HG03571 (cell line): Measurements from ENCODE around the gene FAM185A.
"Not testable (repeated sequence)": the region's sequence is repeated elsewhere in the genome, so short reads cannot be mapped to it uniquely, and the experiment has no call there.

Experiments
- ATAC-seq: cut with Tn5 transposase; IDR thresholded peaks from one replicate; pipeline ENCODE4 v1.9.1; 2021; ENCODE audit not compliant: unreplicated experiment

FAM185A gene

GRCh38 chr7:102776217-102776616, 27.4 kb downstream of the FAM185A start:
- ATAC-seq = not testable (repeated sequence)

DNA sequence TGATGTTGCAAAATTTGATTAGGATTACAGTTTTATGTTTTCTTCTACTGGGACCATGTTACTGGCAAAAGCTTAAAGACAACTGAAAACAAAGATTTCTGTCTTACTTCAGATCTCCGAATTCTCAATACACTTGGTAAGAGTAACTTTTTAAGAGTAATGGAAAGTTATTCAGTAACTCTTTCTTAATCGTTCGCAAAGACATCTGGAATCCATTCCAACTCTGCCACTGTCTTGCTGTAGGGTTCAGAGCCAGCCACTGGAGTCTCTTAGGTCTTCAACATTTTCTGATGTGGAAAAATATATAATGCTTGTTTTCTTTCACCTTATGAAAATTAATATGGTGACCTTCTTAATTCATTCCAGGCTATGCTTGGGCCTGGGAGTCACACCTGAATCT, 29.9 kb downstream of the FAM185A start:
- ATAC-seq = not testable (repeated sequence)

DNA sequence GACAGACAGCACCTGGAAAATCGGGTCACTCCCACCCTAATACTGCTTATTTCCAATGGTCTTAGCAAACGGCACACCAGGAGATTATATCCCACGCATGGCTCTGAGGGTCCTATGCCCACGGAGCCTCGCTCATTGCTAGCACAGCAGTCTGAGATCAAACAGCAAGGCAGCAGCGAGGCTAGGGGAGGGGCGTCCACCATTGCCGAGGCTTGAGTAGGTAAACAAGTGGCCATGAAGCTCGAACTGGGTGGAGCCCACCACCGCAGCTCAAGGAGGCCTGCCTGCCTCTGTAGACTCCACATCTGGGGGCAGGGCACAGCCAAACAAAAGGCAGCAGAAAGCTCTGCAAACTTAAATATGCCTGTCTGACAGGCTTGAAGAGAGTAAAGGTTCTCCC, 32.1 kb downstream of the FAM185A start:
- not testable (repeated sequence) for ATAC-seq

DNA sequence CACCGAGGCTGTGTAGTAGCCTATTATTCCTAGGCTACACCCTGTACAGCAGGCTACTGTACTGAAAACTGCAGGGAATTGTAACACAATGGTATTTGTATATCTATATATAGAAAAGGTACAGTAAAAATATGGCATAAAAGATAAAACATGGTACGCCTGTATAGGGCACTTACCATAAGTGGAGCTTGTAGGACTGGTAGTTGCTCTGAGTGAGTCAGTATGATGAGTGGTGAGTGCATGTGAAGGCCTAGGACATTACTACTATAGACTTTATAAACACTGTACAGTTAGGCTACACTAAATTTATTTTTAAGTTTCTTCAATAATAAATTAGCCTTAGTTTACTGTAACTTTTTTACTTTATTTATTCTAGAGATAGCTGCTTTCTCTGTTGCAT, 40.0 kb downstream of the FAM185A start:
- ATAC-seq = not testable (repeated sequence)

- ATAC-seq = not testable (repeated sequence)
Measured at GRCh38 chr7:102790364-102791100, 41.7 kb downstream of the FAM185A start.

DNA sequence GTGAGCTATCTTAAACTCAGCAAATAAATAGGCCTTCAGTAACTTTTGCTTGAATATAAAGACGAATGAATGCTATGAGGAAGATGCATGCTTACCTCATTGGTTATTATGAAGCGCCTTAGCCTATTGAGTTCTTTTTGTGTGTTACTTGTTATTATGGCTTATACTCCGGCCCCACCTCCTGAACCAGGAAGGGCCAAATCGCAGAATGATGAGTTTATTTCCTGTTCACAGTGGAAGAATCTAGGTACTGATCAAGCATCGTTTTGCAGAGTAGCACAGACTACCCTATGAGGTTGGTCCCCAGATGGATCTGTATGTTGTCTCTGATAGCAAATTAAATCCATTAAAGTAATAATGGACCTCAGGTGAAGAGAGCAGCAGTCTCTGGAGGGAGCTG, 42.6 kb downstream of the FAM185A start:
- not testable (repeated sequence) for ATAC-seq

DNA sequence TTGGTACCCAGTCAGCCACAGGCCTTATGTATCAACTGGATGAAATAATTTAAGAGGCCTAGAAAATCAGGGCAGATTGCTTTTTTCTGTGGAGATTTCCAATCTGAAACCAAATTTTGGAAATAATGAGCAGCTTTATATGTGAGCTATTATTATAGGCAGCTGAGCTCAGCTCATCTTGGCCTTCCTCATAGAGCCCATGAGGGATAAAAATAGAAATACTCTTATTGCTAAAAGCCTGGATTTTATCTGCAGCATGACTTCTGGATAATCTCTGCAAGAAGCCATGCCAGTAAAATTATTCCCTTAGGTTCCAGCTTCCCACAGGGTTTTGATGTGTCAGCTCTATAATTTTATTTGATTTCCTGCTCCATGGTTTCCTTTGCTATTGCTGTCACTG, 43.0 kb downstream of the FAM185A start:
- ATAC-seq = not testable (repeated sequence)

DNA sequence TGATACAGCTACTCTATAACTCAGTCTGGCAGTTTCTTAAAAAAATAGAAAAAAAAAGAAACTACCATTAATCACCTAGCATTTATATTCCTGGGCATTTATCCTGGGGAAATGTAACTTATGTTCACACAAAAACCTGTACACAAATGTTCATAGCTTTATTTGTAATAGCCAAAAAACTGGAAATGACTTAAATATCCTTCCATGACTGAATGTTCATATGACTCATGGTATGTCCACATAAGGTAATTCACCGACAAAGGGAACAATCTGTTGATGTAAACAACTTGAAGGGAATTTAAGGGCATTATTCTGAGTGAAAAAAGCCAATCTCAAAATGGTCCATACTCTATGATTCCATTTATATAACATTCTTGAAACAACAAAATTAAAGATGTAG, 45.8 kb downstream of the FAM185A start:
- ATAC-seq = not testable (repeated sequence)

- not testable (repeated sequence) for ATAC-seq
Measured at GRCh38 chr7:102795987-102796595, 47.3 kb downstream of the FAM185A start.

- ATAC-seq = no peak
Measured at GRCh38 chr7:102806613-102807012, 57.8 kb downstream of the FAM185A start.

- ATAC-seq = no peak
Measured at GRCh38 chr7:102810916-102811315, 62.1 kb downstream of the FAM185A start.

DNA sequence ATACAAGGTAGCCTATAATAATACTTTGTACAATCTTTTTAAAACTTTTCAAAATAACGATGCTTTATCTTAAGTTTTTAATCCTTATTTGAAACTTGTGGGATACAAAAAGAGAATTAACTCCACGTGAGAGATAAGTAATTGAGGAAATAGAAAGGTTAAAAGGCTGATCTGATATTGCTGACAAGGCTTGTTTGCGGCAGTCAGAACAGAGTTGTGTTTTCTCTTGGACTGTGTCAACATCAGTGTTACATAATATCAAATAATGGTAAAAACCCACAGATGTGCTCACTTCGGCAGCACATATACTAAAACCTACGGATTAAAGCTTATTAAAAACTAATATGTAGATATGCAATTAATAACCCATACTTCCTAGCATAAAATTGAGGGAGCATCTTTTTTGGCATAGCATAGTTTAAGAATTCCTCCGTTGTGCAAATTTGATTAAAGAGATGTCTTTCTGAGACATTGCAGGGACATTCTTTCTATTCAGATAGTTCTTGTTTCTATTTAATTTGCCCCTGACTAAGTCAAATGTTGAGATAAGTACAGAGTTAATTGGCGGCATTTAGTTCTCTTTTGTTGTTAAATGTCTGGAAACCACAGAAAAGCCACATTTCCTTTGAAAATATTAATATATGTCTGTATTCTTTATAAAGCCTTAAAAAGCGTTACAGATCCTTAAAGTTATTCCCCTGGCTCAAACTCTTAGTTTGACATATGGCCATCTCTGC, 63.3 kb downstream of the FAM185A start:
- no peak for ATAC-seq

DNA sequence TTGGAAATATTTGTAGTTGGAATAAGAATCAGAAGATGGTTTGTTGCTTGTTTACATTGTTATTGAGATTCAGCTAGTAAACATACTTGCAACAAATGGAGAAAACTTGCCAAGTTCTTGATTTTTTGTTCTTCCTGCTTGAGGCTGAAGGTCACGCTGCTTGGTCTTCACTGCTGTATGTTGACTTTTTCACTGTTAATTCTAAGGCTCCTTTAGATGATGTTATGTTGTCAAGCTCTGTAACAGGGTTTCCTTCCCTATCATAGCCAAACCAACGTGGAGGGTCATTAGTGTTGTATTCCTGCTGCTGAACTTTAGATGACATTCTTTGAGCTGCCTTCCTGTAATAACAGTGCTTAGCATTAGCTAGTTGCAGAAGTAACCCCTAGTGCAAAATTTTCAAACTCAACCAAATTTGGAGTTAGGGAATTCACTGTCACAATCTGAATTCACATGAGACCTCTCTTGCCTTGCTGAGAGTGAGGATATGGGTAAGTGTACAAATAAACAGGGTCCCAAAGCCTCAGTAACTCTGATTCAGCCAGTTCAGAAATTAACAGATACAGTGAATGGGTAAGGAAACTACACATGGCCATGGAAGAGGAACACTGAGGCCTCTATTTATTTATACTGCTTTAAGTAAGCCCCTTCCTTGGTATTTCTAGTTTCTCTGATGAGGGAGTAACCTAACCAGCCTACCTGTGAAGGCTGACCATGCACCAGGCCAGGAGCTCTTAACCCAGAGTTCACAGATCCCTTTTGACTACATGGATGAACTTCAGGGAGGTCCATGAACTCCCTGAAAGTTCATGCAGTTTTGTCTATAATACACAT, 64.6 kb downstream of the FAM185A start:
- no peak for ATAC-seq

DNA sequence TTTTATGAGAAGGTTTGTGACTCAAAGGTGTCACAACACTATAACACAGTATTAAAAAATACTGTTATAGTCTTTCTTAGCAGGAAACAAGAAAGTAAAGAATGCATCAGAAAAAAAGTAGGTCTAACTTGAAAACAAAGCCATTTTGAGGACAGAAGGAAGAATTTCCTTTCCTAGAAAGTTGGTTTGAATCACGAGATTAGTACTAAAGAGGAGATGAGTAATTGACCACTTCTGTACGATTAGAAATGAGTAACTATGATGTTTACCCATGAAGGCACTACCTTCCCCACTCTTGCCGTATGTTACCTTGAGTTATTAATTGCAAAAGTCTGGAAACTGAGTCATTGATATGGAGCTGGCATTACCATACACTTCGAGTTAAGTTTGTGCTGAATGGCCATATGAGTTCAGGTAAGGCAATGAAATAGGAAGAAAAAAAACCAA, 65.2 kb downstream of the FAM185A start:
- no peak for ATAC-seq

- no peak for ATAC-seq
Measured at GRCh38 chr7:102817616-102818573, 69.1 kb downstream of the FAM185A start.

DNA sequence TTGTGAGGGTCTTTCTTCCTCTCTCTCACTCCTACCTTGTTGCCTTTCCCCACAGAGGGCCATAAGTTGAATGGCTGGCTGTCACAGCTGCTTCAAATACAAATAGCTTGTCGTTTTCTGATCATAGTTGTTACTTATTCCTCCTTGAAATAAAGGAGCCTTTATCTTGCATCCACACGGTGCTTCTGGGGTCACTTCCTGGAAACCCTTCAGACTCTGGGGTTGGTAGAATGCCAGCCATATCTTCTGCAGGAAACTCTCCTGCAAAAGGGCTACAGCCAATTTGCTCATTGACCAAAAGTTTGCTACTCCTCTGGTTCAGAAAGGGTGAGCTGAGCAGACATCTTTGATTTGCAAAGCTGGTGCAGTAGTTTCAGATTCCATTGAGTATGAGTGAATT, 70.4 kb downstream of the FAM185A start:
- no peak for ATAC-seq

DNA sequence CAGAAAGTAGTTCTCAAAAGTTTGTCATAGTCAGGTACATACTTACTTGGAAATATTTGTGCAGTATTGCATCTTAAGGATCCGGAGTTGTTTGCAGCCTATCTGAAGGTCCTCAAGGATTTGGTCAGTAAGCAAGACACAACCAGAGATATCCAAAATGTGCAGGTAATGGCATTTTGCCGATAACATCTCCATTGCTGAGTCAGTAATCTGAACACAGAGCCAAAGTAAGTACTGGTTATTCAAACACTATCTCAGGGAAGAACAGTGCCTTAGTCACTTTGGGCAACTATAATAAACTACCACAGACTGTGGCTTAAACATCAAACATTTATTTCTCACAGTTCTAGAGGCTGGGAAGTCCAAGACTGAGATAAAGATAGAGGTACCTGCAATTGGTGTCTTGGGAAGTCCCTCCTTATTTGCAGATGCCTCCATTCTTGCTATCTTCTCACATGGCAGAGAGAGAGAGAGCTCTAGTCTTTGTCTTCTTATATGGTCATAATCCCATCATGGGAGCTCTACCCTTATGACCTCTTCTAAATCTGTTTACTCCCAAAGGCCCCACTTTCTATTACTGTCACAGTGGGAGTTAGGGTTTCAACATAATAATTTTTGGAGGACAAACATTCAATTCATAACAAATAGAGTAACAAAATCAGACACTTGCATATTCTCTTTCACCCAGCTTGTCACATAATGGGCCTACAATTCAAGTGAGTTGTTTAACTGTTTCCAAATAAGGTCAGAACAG, 73.4 kb downstream of the FAM185A start:
- ATAC-seq = no peak

DNA sequence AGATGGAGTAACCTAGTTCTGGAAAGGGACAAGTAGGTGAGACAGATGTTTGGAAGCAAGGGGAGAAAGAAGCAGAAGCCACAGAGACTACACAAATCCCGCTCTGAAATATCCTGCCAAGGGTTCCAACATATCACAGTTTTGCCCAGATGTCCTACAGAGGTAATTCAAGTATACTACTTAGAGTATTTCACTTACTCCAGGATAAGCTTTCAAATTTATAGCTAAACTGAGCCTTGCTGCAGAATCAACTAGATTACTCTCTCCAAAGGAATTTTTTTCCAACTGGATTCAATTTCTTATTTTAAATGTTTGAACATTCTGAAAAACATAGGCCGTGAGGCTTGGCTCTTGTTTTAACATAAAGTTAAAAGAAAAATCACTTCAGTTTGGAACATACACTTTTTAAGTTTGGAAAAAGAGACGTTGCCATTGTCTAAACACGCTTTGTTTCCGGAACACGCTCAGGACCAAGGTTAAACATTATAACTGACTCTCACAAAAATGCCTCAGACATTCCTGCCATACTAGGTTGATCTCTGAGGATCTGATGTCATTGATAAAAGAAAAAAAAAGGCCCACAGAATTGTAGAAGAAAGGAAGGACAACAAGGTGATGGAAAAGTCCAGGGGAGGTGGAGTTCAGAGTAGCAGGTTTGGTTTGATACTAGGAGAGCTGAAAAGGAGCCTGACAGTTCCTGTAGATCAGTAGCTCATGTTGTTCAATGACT, 74.8 kb downstream of the FAM185A start:
- no peak for ATAC-seq
